GM12878 (cell line): Measurements from ENCODE around the gene MOCOS. TPM values are rescaled to one million over a fixed set of nuclear protein-coding genes. Genes with fewer than 3 reads are reported as not detected.

Experiments
- ATAC-seq: fragments of 200-7000 bp; cut with Tn5 transposase; 3 replicates; pipeline ENCODE4 v1.9.1; 2020; ENCODE audit warnings: mild to moderate bottlenecking, moderate library complexity
- BruUV-seq: library from RNA; stranded (reverse); fragments of 400-500 nt; replicated peaks from 2 replicates; lab custom pipeline; 2021; lab: Mats Ljungman, UMichigan
- CTCF ChIA-PET: fragments of 300-600 bp; sonication (Branson Sonifier 250); formaldehyde crosslinking; extraction: SDS; loops from one replicate; lab custom pipeline; 2021; ENCODE audit warnings: inconsistent platforms; lab: Yijun Ruan, JAX
- POLR2A ChIA-PET: fragments of 350-600 bp; formaldehyde crosslinking; extraction: SDS; loops from one replicate; lab custom pipeline; 2021; ENCODE audit warnings: inconsistent platforms; lab: Charles Lee
- RAD21 ChIA-PET: fragments of 300-600 bp; sonication (Branson Sonifier 250); formaldehyde crosslinking; loops from one replicate; lab custom pipeline; 2023; ENCODE audit warnings: antibody characterized with exemption; ENCODE audit not compliant: unreplicated experiment; lab: Charles Lee
- SMC1A ChIA-PET: fragments of 300-600 bp; sonication (Branson Sonifier 250); formaldehyde crosslinking; loops from one replicate; lab custom pipeline; 2023; ENCODE audit not compliant: unreplicated experiment, uncharacterized antibody; lab: Charles Lee
- DNase-seq: peaks from one replicate; pipeline ENCODE4 v3.0.0-alpha.2; 2011; ENCODE audit warnings: low read depth, low spot score
- FAIRE-seq: peaks from 3 replicates; lab custom pipeline; 2011; peaks lifted over from hg19 to GRCh38; lab: Jason Lieb, UNC
- H2AFZ ChIP-seq: 2 replicates; pipeline ENCODE4 v1.6.0; 2011; ENCODE audit warnings: low read depth, low read length, control low read depth; ENCODE audit not compliant: control insufficient read depth
- H3K27ac ChIP-seq: 2 replicates; pipeline ENCODE4 v1.5.1; 2011; ENCODE audit warnings: control low read depth; ENCODE audit not compliant: control insufficient read depth, insufficient read depth
- H3K27me3 ChIP-seq, 2 experiments: replicated peaks in 1 of 2; 2 replicates each; pipeline versions ENCODE4 v1.6.0 to v1.6.1; 2011; ENCODE audit warnings: low read length in 1 of 2; ENCODE audit not compliant: control insufficient read depth in 2 of 2, insufficient read depth in 2 of 2
- H3K36me3 ChIP-seq, 2 experiments: 2 replicates each; pipeline ENCODE4 v1.5.1; 2011; ENCODE audit warnings: low read length in 1 of 2; ENCODE audit not compliant: control insufficient read depth in 2 of 2, insufficient read depth in 2 of 2
- H3K4me1 ChIP-seq: 2 replicates; pipeline ENCODE4 v1.6.1; 2011; ENCODE audit warnings: mild to moderate bottlenecking, low read length, moderate library complexity, mixed read lengths; ENCODE audit not compliant: control insufficient read depth, insufficient read depth
- H3K4me2 ChIP-seq: 2 replicates; pipeline ENCODE4 v1.6.0; 2011; ENCODE audit warnings: control low read depth; ENCODE audit not compliant: control insufficient read depth, insufficient read depth
- H3K4me3 ChIP-seq: fragments of 200-600 bp; sonication (generic); 2 replicates; pipeline ENCODE4 v1.5.1; 2016
- H3K79me2 ChIP-seq: 2 replicates; pipeline ENCODE4 v1.6.0; 2011; ENCODE audit warnings: low read length; ENCODE audit not compliant: control insufficient read depth, insufficient read depth
- H3K9ac ChIP-seq: 2 replicates; pipeline ENCODE4 v1.8.0; 2011; ENCODE audit warnings: low read length, control low read depth, mixed read lengths; ENCODE audit not compliant: control insufficient read depth, insufficient read depth
- H3K9me3 ChIP-seq: replicated peaks from 3 replicates; pipeline ENCODE4 v1.5.1; 2011; ENCODE audit warnings: mild to moderate bottlenecking, low read length; ENCODE audit not compliant: control insufficient read depth, insufficient read depth
- H4K20me1 ChIP-seq: 2 replicates; pipeline ENCODE4 v1.6.0; 2011; ENCODE audit not compliant: control insufficient read depth, insufficient read depth
- ATF7 ChIP-seq: fragments of 450-650 bp; IDR thresholded peaks from 2 replicates; pipeline ENCODE4 v1.6.1; 2016; ENCODE audit warnings: low read depth, mild to moderate bottlenecking
- CEBPB ChIP-seq, 2 experiments: fragments of 150-350 bp in 1 of 2; IDR thresholded peaks; 2 replicates each; pipeline ENCODE4 v1.6.1; 2012 to 2014; ENCODE audit warnings: low read depth in 2 of 2, low read length in 2 of 2, borderline replicate concordance in 1 of 2, inconsistent platforms in 1 of 2
- ESRRA ChIP-seq: IDR thresholded peaks from 2 replicates; pipeline ENCODE4 v1.6.1; 2012; ENCODE audit warnings: mild to moderate bottlenecking, low read length, improper control_type of control experiment
- FOS ChIP-seq: IDR thresholded peaks from 3 replicates; pipeline ENCODE4 v1.6.1; 2011; ENCODE audit warnings: borderline replicate concordance; ENCODE audit not compliant: insufficient read length; ENCODE audit errors: extremely low read depth
- FOXK2 ChIP-seq: fragments of 450-650 bp; IDR thresholded peaks from 2 replicates; pipeline ENCODE4 v1.6.1; 2017; ENCODE audit warnings: mild to moderate bottlenecking, moderate library complexity
- GATAD2B ChIP-seq: fragments of 450-650 bp; conservative IDR thresholded peaks from 2 replicates; pipeline ENCODE4 v1.6.1; 2017; ENCODE audit warnings: low read depth, mild to moderate bottlenecking, moderate library complexity
- KLF5 ChIP-seq: fragments of 450-650 bp; IDR thresholded peaks from 2 replicates; pipeline ENCODE4 v1.6.1; 2014; ENCODE audit warnings: mild to moderate bottlenecking; ENCODE audit not compliant: partially characterized antibody
- MEF2B ChIP-seq: fragments of 450-650 bp; IDR thresholded peaks from 2 replicates; pipeline ENCODE4 v1.6.1; 2018; ENCODE audit warnings: mild to moderate bottlenecking, moderate library complexity; ENCODE audit not compliant: partially characterized antibody, poor library complexity, severe bottlenecking
- NRF1 ChIP-seq: conservative IDR thresholded peaks from 2 replicates; pipeline ENCODE4 v1.6.1; 2011; ENCODE audit warnings: mild to moderate bottlenecking, low read depth, low read length, improper control_type of control experiment
- SMAD1 ChIP-seq: fragments of 450-650 bp; IDR thresholded peaks from 2 replicates; pipeline ENCODE4 v1.6.1; 2018; ENCODE audit warnings: mild to moderate bottlenecking, low read depth; ENCODE audit not compliant: partially characterized antibody
- SP1 ChIP-seq: IDR thresholded peaks from one replicate; pipeline ENCODE4 v1.6.1; 2011; ENCODE audit warnings: low read depth, low read length
- SPI1 ChIP-seq: IDR thresholded peaks from 2 replicates; pipeline ENCODE4 v1.6.1; 2011; ENCODE audit warnings: low read depth, mild to moderate bottlenecking, low read length, moderate library complexity, borderline replicate concordance; ENCODE audit not compliant: insufficient read depth
- TAF1 ChIP-seq: IDR thresholded peaks from 2 replicates; pipeline ENCODE4 v1.6.1; 2011; ENCODE audit warnings: mild to moderate bottlenecking, low read depth, low read length, borderline replicate concordance
- WRNIP1 ChIP-seq: IDR thresholded peaks from 2 replicates; pipeline ENCODE4 v1.6.1; 2011; ENCODE audit warnings: low read depth, low read length, improper control_type of control experiment, borderline replicate concordance
- YBX1 ChIP-seq: fragments of 450-650 bp; IDR thresholded peaks from 2 replicates; pipeline ENCODE4 v1.6.1; 2016; ENCODE audit warnings: antibody characterized with exemption
- YY1 ChIP-seq: IDR thresholded peaks from 2 replicates; pipeline ENCODE4 v1.6.1; 2011; ENCODE audit warnings: low read depth, mild to moderate bottlenecking, low read length
- WGBS: methylation state at CpG from one replicate; pipeline ENCODE4 v1.1.6; 2016; ENCODE audit warnings: low lambda C conversion rate; ENCODE audit not compliant: insufficient replicate concordance, insufficient coverage; ENCODE audit errors: missing lambda C conversion rate; 5-methylcytosine and 5-hydroxymethylcytosine counted together
- in situ Hi-C: fragments of 300-500 bp; cut with MboI; formaldehyde crosslinking; loops from 9 replicates; pipeline ENCODE4 v1.14.3; 2018; ENCODE audit warnings: mixed read lengths
- intact Hi-C: fragments of 100-400 bp; cut with micrococcal nuclease; formaldehyde crosslinking; loops from one replicate; pipeline ENCODE4 v1.14.2; 2022; ENCODE audit not compliant: unreplicated experiment
- polyA plus RNA-seq, 11 experiments: library from polyadenylated mRNA; depleted of rRNA in 4 of 11; unstranded in 6 of 11; stranded (reverse) in 5 of 11; fragments of >200 nt; fragmentation: Nextera tagmentation in 4 of 11; fragmentation: Illumina TruSeq in 1 of 11; extraction: Ambion mirVana in 4 of 11; extraction: Trizol in 1 of 11; gene quantifications; 1 replicate in 1 of 11; 2 replicates in 10 of 11; pipeline versions ENCODE4 v1.2.1 to v1.2.3, GENCODE V29; 2011 to 2016; ENCODE audit warnings: inconsistent platforms in 2 of 11, missing spikeins in 2 of 11, low read depth in 1 of 11
- total RNA-seq, 4 experiments: library from RNA; depleted of rRNA in 3 of 4; stranded (reverse); fragments of >200 nt in 3 of 4; fragmentation: Illumina TruSeq in 1 of 4; extraction: Trizol in 1 of 4; gene quantifications; 2 replicates each; pipeline versions ENCODE4 v1.2.1 to v1.2.3, GENCODE V29; 2013 to 2021
- TF ChIP-seq, protein P1 (sequence below), 3 experiments: IDR thresholded peaks in 2 of 3; conservative IDR thresholded peaks in 1 of 3; 2 replicates each; pipeline ENCODE4 v1.5.1; 2011; ENCODE audit warnings: low read depth in 3 of 3, low read length in 3 of 3, mild to moderate bottlenecking in 3 of 3, control low read depth in 2 of 3, moderate library complexity in 2 of 3, inconsistent platforms in 1 of 3, mixed read lengths in 1 of 3; ENCODE audit not compliant: control insufficient read depth in 2 of 3, insufficient read depth in 1 of 3; ENCODE audit errors: extremely low read depth in 1 of 3
- TF ChIP-seq, protein P2 (sequence below): fragments of 450-650 bp; conservative IDR thresholded peaks from 2 replicates; pipeline ENCODE4 v1.6.1; 2017; ENCODE audit warnings: mild to moderate bottlenecking, moderate library complexity

The MOCOS gene
- total and polyA plus RNA-seq, 10 of the 15 experiments (the other 5 are each of a cell fraction or from before 2014, with no cell fraction given), result 0.16 to 0.56 (median 0.33) TPM

DNA sequence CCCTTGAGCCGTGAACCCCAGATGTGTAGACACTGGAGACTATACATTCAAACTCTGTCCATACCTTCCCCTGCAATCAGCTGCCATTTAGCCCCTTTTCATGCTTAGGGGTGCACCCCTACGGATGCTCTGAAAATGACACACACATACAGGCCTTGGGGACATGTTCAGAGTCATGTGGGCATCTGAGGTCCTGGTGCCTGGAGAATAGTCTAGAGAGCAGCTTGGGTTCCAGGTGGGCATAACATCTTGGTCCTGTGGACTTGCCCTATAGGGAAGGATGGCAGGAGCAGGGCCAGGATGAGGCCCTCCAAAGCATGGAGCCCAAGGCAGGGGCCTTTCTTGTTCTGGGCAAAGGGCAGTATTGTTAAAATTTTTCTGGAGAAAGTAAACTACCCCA is 100.4 kb downstream of the MOCOS start:
- H3K9me3 ChIP-seq, result no peaks in the 10 kb centered on the region; the same call in 2 of the 3 replicates
- no peak overlapping the region for H3K9ac ChIP-seq
- no peaks in the 10 kb centered on the region for H3K36me3 ChIP-seq
- RAD21 ChIA-PET, result interaction anchor here (1.1 to 1.9 kb wide), 2 partner anchors 192 to 270 kb away, joined by 4 to 10 read pairs; no protein-coding TSS in a partner anchor
- intact Hi-C loops, result loop anchor here (10.0 kb wide), 1 partner anchor 517 kb away; no protein-coding TSS in a partner anchor
- TF ChIP-seq MEF2B (no peak), YY1 (no peak), FOS (no peak), SP1 (no peak), CEBPB (IDR thresholded peaks at IDR 0.05; ENCODE audit: borderline replicate concordance in 1 of 2, low read depth in 2 of 2, low read length in 2 of 2) (no peak), WRNIP1 (no peak), ESRRA (no peak), SMAD1 (no peak), NRF1 (no peak), KLF5 (no peak), GATAD2B (no peak), ATF7 (no peak), FOXK2 (no peak), SPI1 (no peak), YBX1 (no peak), TAF1 (no peak)
- TF ChIP-seq, protein P1, sequence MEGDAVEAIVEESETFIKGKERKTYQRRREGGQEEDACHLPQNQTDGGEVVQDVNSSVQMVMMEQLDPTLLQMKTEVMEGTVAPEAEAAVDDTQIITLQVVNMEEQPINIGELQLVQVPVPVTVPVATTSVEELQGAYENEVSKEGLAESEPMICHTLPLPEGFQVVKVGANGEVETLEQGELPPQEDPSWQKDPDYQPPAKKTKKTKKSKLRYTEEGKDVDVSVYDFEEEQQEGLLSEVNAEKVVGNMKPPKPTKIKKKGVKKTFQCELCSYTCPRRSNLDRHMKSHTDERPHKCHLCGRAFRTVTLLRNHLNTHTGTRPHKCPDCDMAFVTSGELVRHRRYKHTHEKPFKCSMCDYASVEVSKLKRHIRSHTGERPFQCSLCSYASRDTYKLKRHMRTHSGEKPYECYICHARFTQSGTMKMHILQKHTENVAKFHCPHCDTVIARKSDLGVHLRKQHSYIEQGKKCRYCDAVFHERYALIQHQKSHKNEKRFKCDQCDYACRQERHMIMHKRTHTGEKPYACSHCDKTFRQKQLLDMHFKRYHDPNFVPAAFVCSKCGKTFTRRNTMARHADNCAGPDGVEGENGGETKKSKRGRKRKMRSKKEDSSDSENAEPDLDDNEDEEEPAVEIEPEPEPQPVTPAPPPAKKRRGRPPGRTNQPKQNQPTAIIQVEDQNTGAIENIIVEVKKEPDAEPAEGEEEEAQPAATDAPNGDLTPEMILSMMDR (IDR thresholded peaks at IDR 0.05 in 2 of 3, conservative IDR thresholded peaks at IDR 0.05 in 1 of 3; ENCODE audit: control insufficient read depth in 2 of 3, extremely low read depth in 1 of 3, insufficient read depth in 1 of 3, low read depth in 3 of 3, low read length in 3 of 3), result no peak
- TF ChIP-seq, protein P2, sequence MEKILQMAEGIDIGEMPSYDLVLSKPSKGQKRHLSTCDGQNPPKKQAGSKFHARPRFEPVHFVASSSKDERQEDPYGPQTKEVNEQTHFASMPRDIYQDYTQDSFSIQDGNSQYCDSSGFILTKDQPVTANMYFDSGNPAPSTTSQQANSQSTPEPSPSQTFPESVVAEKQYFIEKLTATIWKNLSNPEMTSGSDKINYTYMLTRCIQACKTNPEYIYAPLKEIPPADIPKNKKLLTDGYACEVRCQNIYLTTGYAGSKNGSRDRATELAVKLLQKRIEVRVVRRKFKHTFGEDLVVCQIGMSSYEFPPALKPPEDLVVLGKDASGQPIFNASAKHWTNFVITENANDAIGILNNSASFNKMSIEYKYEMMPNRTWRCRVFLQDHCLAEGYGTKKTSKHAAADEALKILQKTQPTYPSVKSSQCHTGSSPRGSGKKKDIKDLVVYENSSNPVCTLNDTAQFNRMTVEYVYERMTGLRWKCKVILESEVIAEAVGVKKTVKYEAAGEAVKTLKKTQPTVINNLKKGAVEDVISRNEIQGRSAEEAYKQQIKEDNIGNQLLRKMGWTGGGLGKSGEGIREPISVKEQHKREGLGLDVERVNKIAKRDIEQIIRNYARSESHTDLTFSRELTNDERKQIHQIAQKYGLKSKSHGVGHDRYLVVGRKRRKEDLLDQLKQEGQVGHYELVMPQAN, result no peak
- CTCF ChIA-PET, result interaction anchor here (1.0 to 9.2 kb wide), 4 partner anchors 8 to 295 kb away, joined by 3 to 178 read pairs (median 58); no protein-coding TSS in a partner anchor
- no peak overlapping the region for H3K4me3 ChIP-seq
- POLR2A ChIA-PET, result no interaction called here
- H3K4me1 ChIP-seq, result no peaks in the 10 kb centered on the region
- DNase-seq, result no peak
- no peaks in the 10 kb centered on the region for H4K20me1 ChIP-seq
- H3K27ac ChIP-seq, result no peak overlapping the region
- H3K4me2 ChIP-seq, result no peak overlapping the region
- in situ Hi-C loops, result loop anchor here (10.0 kb wide), 1 partner anchor 903 kb away; no protein-coding TSS in a partner anchor
- H3K27me3 ChIP-seq, result no peaks in the 10 kb centered on the region; a peak in 1 of 4 replicates
- SMC1A ChIA-PET, result interaction anchor here (1.4 to 10.1 kb wide), 3 partner anchors 191 to 285 kb away, joined by 4 to 167 read pairs (median 34); no protein-coding TSS in a partner anchor
- WGBS, result 36% methylated on average over 2 of the region's 2 CpGs
- no peak for FAIRE-seq
- ATAC-seq, result no peak
- H2AFZ ChIP-seq, result no peak overlapping the region
- H3K79me2 ChIP-seq, result no peaks in the 10 kb centered on the region
- BruUV-seq, result no TSS peak
